Activated CD4-positive, alpha-beta T cell treated with anti-CD3 and anti-CD28 coated beads for 4 hours (primary cell): Measurements from ENCODE around the gene EPB42.
"Not testable (repeated sequence)": the region's sequence is repeated elsewhere in the genome, so short reads cannot be mapped to it uniquely, and the experiment has no call there.

Experiments used
- DNase-seq, 2 donors: peaks; one replicate each; pipeline ENCODE4 v3.0.0-alpha.2; 2020

Gene EPB42

GRCh38 chr15:43184407-43185124 is 36.3 kb downstream of the EPB42 start:
- DNase-seq, result no peak

DNA sequence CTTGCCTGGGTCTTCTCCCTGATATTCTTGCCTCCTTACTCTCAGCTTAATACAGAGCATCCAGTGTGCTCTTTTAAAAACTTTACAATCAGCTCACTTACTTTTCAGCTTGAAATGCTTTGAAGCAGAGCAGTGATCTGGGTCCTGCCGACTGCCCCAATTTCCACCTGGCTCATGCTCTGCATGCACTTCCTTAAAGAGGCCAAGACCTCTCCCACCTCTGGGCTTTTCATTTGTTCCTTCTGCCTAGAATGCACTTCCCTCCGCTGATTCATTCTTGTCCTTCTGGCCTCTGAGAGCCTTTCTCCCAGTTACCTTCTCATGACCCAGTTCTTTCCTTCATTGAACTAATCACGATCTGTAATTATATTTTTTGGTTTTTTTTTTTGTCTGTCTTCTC is 37.5 kb downstream of the EPB42 start:
- DNase-seq, result no peak

DNA sequence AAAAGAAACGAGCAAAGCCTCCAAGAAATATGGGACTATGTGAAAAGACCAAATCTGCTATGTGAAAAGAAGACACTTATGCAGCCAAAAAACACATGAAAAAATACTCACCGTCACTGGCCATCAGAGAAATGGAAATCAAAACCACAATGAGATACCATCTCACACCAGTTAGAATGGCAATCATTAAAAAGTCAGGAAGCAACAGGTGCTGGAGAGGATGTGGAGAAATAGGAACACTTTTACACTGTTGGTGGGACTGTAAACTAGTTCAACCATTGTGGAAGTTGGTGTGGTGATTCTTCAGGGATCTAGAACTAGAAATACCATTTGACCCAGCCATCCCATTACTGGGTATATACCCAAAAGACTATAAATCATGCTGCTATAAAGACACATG is 43.7 kb downstream of the EPB42 start:
- DNase-seq, result not testable (repeated sequence)

GRCh38 chr15:43175656-43176309 is 45.0 kb downstream of the EPB42 start:
- not testable (repeated sequence) for DNase-seq

- no peak for DNase-seq
These were observed 50.9 kb downstream of the EPB42 start for GRCh38 chr15:43169888-43170287.

- no peak for DNase-seq
These were observed 52.4 kb downstream of the EPB42 start for GRCh38 chr15:43168192-43169107.

- DNase-seq, result not testable (repeated sequence)
These were observed 53.6 kb downstream of the EPB42 start for GRCh38 chr15:43167261-43167660.

DNA sequence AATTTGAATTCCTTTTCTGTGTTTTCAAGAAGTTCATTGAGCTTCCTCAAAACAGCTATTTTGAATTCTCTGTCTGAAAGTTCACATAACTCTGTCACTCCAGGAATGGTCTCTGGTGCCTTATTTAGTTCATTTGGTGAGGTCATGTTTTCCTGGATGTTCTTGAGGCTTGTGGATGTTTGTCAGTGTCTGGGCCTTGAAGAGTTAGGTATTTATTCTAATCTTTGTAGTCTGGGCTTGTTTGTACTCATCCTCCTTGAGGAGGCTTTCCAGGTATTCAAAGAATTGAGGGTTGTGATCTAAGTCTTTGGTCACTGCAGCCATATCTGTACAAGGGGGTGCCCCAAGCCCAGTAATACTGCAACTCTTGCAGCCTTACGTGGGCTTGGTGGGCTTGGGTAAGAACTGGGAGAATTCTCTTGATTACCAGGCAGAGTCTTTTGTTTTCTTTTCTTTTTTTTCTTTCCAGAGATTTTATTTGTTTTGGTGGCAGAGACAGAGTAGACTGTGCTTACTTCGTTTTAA is 55.0 kb downstream of the EPB42 start:
- no peak for DNase-seq

GRCh38 chr15:43153269-43153668 is 67.5 kb downstream of the EPB42 start:
- DNase-seq, result no peak

- DNase-seq, result no peak
These were observed 69.1 kb downstream of the EPB42 start for GRCh38 chr15:43151688-43152087.

DNA sequence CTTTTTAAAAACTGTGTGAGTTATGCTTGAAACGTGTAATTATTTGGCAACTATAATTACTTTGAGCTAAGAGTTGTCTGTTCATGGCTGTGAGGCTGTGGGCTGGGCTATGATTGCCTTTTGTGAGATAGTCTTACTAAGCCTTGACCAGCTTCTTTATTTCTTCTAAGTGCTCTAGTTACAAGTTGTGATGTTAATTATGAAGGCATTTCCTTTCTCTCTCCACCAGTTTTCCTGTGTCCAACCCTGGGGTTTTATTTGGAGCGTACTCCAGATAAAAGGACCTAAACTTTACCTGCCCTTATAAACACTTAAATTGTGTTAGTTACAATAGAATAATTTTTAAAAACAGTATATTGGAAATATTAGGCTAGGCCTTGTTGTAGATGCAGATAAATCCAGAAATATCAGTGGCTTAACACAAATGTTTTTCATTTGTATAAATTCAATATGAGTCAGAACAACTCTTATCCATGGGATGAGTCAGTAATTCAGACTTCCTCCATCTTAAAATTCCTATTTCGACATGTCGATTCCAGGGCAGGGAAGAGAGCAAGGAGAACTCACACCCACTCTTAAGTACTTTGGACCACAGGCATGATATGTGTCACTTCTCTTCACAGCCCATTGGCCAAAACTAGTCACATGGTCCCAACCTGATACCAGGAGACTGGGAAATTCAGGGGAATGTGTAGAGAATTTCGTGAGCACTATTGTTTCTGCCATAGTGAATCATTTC is 70.5 kb downstream of the EPB42 start:
- DNase-seq, result no peak
